ENCODE data around the gene PDE7B. TPM values are rescaled to one million over a fixed set of nuclear protein-coding genes. Genes with fewer than 3 reads are reported as not detected.
A peak's percentile ranks its signal among the peaks of the same experiment; 100 is the strongest.

PDE7B gene
- total and polyA plus RNA-seq, 8 donors: 0.29 to 73.2 (median 5.0) TPM

- DNase-seq: no peak
- WGBS, 5 donors: 58 to 100% (median 91%) methylated on average over 1 of the region's 1 CpG
- H3K36me3 ChIP-seq: no peaks in the 10 kb centered on the region
- no peak overlapping the region for H3K27ac ChIP-seq
- no peaks in the 10 kb centered on the region for H3K9me3 ChIP-seq
- H3K4me3 ChIP-seq: no peak overlapping the region
- H3K4me1 ChIP-seq: peaks cover 0 to 11% (median 7%) of the 10 kb centered on the region in 4 donors
- no peaks in the 10 kb centered on the region for H3K27me3 ChIP-seq
- TF ChIP-seq, protein P1, sequence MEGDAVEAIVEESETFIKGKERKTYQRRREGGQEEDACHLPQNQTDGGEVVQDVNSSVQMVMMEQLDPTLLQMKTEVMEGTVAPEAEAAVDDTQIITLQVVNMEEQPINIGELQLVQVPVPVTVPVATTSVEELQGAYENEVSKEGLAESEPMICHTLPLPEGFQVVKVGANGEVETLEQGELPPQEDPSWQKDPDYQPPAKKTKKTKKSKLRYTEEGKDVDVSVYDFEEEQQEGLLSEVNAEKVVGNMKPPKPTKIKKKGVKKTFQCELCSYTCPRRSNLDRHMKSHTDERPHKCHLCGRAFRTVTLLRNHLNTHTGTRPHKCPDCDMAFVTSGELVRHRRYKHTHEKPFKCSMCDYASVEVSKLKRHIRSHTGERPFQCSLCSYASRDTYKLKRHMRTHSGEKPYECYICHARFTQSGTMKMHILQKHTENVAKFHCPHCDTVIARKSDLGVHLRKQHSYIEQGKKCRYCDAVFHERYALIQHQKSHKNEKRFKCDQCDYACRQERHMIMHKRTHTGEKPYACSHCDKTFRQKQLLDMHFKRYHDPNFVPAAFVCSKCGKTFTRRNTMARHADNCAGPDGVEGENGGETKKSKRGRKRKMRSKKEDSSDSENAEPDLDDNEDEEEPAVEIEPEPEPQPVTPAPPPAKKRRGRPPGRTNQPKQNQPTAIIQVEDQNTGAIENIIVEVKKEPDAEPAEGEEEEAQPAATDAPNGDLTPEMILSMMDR (IDR thresholded peaks at IDR 0.05): no peak
- no peak for TF ChIP-seq EP300 (IDR thresholded peaks at IDR 0.05)
- TF ChIP-seq POLR2AphosphoS5 (IDR thresholded peaks at IDR 0.05): no peak
- no peak for TF ChIP-seq POLR2A (IDR thresholded peaks at IDR 0.05)
- intact Hi-C loops (cut with DNase I; ENCODE audit: low total_unique reads): no loop called here
These were observed 45.6 kb downstream of the PDE7B start for GRCh38 chr6:135897087-135897486.

- H3K4me3 ChIP-seq: no peak overlapping the region
- H3K36me3 ChIP-seq: no peaks in the 10 kb centered on the region
- no peaks in the 10 kb centered on the region for H3K27me3 ChIP-seq
- H3K9me3 ChIP-seq: no peaks in the 10 kb centered on the region
- H3K4me1 ChIP-seq: peaks cover 4 to 38% (median 24%) of the 10 kb centered on the region in 4 donors
- intact Hi-C loops (cut with DNase I; ENCODE audit: low total_unique reads): no loop called here
- DNase-seq: peak in 1 of 2 donors; percentile 84
- H3K27ac ChIP-seq: peak overlapping the region in 4 of 5 donors; percentile 34 to 77 (median 69)
- WGBS, 5 donors: 46 to 61% (median 50%) methylated on average over 6 of the region's 6 CpGs
- TF ChIP-seq EP300 (IDR thresholded peaks at IDR 0.05): no peak
- no peak for TF ChIP-seq POLR2A (IDR thresholded peaks at IDR 0.05)
- TF ChIP-seq, protein P1 (IDR thresholded peaks at IDR 0.05): no peak
- peak in 1 of 3 donors; percentile 9 for TF ChIP-seq POLR2AphosphoS5 (IDR thresholded peaks at IDR 0.05)
These were observed 50.4 kb downstream of the PDE7B start for GRCh38 chr6:135901774-135902524.

DNA sequence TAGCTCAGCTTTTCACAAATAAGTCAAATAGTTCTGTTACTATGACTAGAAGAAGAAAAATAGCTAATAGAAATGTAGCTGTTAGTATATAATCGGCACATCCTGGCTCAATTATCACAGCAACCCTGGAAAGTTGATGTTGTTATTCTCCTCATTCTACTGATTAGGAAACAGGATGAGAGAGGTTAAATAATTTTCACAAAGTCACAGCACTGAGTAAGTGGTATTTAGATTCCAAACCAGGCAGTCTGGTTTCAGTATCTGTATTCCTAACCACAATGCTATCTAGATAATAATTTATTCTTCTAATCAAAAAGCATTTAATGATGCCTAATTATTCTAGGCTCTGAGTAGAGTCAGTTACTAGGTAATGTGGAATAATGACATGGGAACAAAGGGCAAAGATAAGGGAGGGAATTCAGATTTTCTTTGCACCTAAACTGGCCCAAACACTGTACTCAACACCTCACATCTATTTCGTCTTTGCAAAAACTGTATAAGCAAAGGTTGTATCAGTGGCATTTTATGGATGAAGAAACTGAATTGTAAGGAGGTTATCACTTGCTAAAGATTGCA is 51.3 kb downstream of the PDE7B start:
- Histone ChIP-seq H3K27ac (peak overlapping the region in 4 of 5 donors; percentile 25 to 77 (median 69)), H3K4me3 (no peak overlapping the region), H3K9me3 (no peaks in the 10 kb centered on the region), H3K4me1 (peaks cover 4 to 45% (median 27%) of the 10 kb centered on the region in 4 donors), H3K27me3 (no peaks in the 10 kb centered on the region), H3K36me3 (no peaks in the 10 kb centered on the region)
- DNase-seq: no peak
- intact Hi-C loops (cut with DNase I; ENCODE audit: low total_unique reads): no loop called here
- TF ChIP-seq EP300 (IDR thresholded peaks at IDR 0.05) (no peak), POLR2AphosphoS5 (IDR thresholded peaks at IDR 0.05) (no peak), POLR2A (IDR thresholded peaks at IDR 0.05) (no peak)
- TF ChIP-seq, protein P1 (IDR thresholded peaks at IDR 0.05): no peak
- WGBS, 5 donors: 19 to 42% (median 34%) methylated on average over 2 of the region's 2 CpGs

- intact Hi-C loops (cut with DNase I; ENCODE audit: low total_unique reads): no loop called here
- H3K9me3 ChIP-seq: no peaks in the 10 kb centered on the region
- DNase-seq: no peak
- TF ChIP-seq POLR2AphosphoS5 (IDR thresholded peaks at IDR 0.05): no peak
- TF ChIP-seq EP300 (IDR thresholded peaks at IDR 0.05): no peak
- no peak for TF ChIP-seq POLR2A (IDR thresholded peaks at IDR 0.05)
- TF ChIP-seq, protein P1 (IDR thresholded peaks at IDR 0.05): no peak
- H3K4me3 ChIP-seq: no peak overlapping the region
- H3K27me3 ChIP-seq: no peaks in the 10 kb centered on the region
- WGBS, 5 donors: 70 to 96% (median 89%) methylated on average over 2 of the region's 2 CpGs
- no peaks in the 10 kb centered on the region for H3K36me3 ChIP-seq
- peaks cover 4 to 52% (median 32%) of the 10 kb centered on the region in 4 donors for H3K4me1 ChIP-seq
- H3K27ac ChIP-seq: no peak overlapping the region
These were observed 53.2 kb downstream of the PDE7B start for GRCh38 chr6:135904666-135905065.
